ENCODE results near the gene C2orf78.
A peak's percentile ranks its signal among the peaks of the same experiment; 100 is the strongest.
"Not testable (repeated sequence)": the region's sequence is repeated elsewhere in the genome, so short reads cannot be mapped to it uniquely, and the experiment has no call there.

The C2orf78 gene

GRCh38 chr2:73778867-73779466 lies 5.0 kb upstream of the C2orf78 start:
- DNase-seq (ENCODE audit: extremely low read depth in 1 of 2, low read depth in 1 of 2): not testable (repeated sequence)

GRCh38 chr2:73779467-73780236 lies 4.3 kb upstream of the C2orf78 start, which contains the start of gene DUSP11:
Gene DUSP11, minus strand, starts transcription at chr2:73780103. Its CDS starts 129 bp downstream, at chr2:73779974.
- peak; percentile 90 to 93 for DNase-seq (ENCODE audit: extremely low read depth in 1 of 2, low read depth in 1 of 2)

- DNase-seq (ENCODE audit: extremely low read depth in 1 of 2, low read depth in 1 of 2): no peak
These were observed 3.8 kb upstream of the C2orf78 start for GRCh38 chr2:73780237-73780582.

- not testable (repeated sequence) for DNase-seq (ENCODE audit: extremely low read depth in 1 of 2, low read depth in 1 of 2)
These were observed 581 bp upstream of the C2orf78 start for GRCh38 chr2:73783402-73783801.

- DNase-seq (ENCODE audit: extremely low read depth in 1 of 2, low read depth in 1 of 2): no peak
These were observed 27.9 kb downstream of the C2orf78 start for GRCh38 chr2:73811878-73812277.

GRCh38 chr2:73812635-73813034 lies 28.7 kb downstream of the C2orf78 start:
- DNase-seq (ENCODE audit: extremely low read depth in 1 of 2, low read depth in 1 of 2): no peak

GRCh38 chr2:73818296-73818695 lies 34.3 kb downstream of the C2orf78 start:
- DNase-seq (ENCODE audit: extremely low read depth in 1 of 2, low read depth in 1 of 2): no peak

GRCh38 chr2:73821227-73821626 lies 37.2 kb downstream of the C2orf78 start:
- DNase-seq (ENCODE audit: extremely low read depth in 1 of 2, low read depth in 1 of 2): no peak

GRCh38 chr2:73821669-73822068 lies 37.7 kb downstream of the C2orf78 start:
- DNase-seq (ENCODE audit: extremely low read depth in 1 of 2, low read depth in 1 of 2): no peak

- DNase-seq (ENCODE audit: extremely low read depth in 1 of 2, low read depth in 1 of 2): no peak
These were observed 38.3 kb downstream of the C2orf78 start for GRCh38 chr2:73822276-73822675.

GRCh38 chr2:73822991-73823390 lies 39.0 kb downstream of the C2orf78 start:
- no peak for DNase-seq (ENCODE audit: extremely low read depth in 1 of 2, low read depth in 1 of 2)

GRCh38 chr2:73823416-73823815 lies 39.4 kb downstream of the C2orf78 start:
- DNase-seq (ENCODE audit: extremely low read depth in 1 of 2, low read depth in 1 of 2): no peak

GRCh38 chr2:73823916-73824523 lies 40.0 kb downstream of the C2orf78 start:
- no peak for DNase-seq (ENCODE audit: extremely low read depth in 1 of 2, low read depth in 1 of 2)

- DNase-seq (ENCODE audit: extremely low read depth in 1 of 2, low read depth in 1 of 2): no peak
These were observed 41.4 kb downstream of the C2orf78 start for GRCh38 chr2:73825408-73825807.

GRCh38 chr2:73827018-73827417 lies 43.0 kb downstream of the C2orf78 start:
- DNase-seq (ENCODE audit: extremely low read depth in 1 of 2, low read depth in 1 of 2): no peak

- DNase-seq (ENCODE audit: extremely low read depth in 1 of 2, low read depth in 1 of 2): no peak
These were observed 43.8 kb downstream of the C2orf78 start for GRCh38 chr2:73827660-73828388.

GRCh38 chr2:73828389-73828817 lies 44.4 kb downstream of the C2orf78 start:
- no peak for DNase-seq (ENCODE audit: extremely low read depth in 1 of 2, low read depth in 1 of 2)

GRCh38 chr2:73828818-73829570 lies 45.0 kb downstream of the C2orf78 start, which contains the start of gene STAMBP:
Gene STAMBP, plus strand, starts transcription at chr2:73828961. Its CDS starts 1,896 bp downstream, at chr2:73830857.
- DNase-seq (ENCODE audit: extremely low read depth in 1 of 2, low read depth in 1 of 2): peak; percentile 81 to 83

- no peak for DNase-seq (ENCODE audit: extremely low read depth in 1 of 2, low read depth in 1 of 2)
These were observed 47.0 kb downstream of the C2orf78 start for GRCh38 chr2:73830871-73831401.

- DNase-seq (ENCODE audit: extremely low read depth in 1 of 2, low read depth in 1 of 2): no peak
These were observed 48.9 kb downstream of the C2orf78 start for GRCh38 chr2:73832930-73833329.
